Ovary (tissue), 3 donors: ENCODE measurements around the gene VAC14.

Experiments
- EP300 ChIP-seq: sonication (generic); formaldehyde crosslinking; IDR thresholded peaks from one replicate; pipeline ENCODE4 v1.6.1; 2017; ENCODE audit warnings: antibody characterized with exemption
- POLR2A ChIP-seq: fragments of 450-650 bp; IDR thresholded peaks from one replicate; pipeline ENCODE4 v1.6.1; 2017; ENCODE audit warnings: antibody characterized with exemption, mild to moderate bottlenecking, moderate library complexity
- TF ChIP-seq, protein P1 (sequence below), 3 donors: fragments of 450-650 bp in 2 of 3; fragments of 200-600 bp in 1 of 3; IDR thresholded peaks; one replicate each; pipeline versions ENCODE4 v1.5.1 to v1.8.0; 2016 to 2022; ENCODE audit warnings: antibody characterized with exemption in 3 of 3, mild to moderate bottlenecking in 1 of 3
- donor health status: DM: no; HTN: no; CAD: no.

DNA sequence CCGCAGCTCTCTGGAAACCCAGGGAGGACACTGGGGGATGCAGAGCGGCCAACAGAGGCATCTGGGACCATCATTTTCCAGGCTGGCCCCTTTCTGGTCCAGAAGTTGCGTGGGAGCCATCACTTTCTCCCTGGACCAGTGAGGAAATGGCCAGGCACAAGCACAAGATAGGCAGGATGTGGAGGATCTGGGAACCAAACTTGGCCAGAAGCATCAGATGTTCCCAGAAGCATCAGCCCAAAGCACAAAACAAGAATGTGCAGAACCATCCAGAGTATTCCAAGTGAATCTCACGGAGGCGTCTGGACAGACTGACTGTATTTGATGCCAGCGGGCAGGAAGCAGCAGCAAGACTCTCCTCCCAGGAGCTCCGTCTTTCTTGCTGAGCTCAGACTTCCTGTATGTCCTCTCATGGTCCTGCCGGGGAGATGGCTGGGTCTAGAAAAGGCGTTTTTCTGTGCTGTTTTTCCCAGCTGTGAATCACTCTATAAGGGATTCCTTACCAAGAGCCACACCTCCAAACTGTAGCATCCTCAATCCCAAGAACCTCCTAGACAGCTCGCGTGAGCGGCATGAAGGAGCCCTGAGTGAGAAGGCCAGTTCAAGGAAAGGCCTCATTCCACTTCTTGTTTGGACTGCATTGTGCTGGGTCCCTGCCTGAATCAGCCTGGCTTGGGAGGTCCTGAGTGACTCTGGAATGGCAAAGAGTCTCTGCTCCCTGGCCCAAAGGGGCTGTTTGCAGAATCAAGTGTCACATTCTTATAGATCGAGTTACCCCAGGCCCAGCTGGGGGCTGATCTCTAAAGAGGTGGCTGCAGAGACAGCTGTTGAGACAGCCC lies 65.6 kb downstream of the VAC14 start:
- TF ChIP-seq, protein P1, sequence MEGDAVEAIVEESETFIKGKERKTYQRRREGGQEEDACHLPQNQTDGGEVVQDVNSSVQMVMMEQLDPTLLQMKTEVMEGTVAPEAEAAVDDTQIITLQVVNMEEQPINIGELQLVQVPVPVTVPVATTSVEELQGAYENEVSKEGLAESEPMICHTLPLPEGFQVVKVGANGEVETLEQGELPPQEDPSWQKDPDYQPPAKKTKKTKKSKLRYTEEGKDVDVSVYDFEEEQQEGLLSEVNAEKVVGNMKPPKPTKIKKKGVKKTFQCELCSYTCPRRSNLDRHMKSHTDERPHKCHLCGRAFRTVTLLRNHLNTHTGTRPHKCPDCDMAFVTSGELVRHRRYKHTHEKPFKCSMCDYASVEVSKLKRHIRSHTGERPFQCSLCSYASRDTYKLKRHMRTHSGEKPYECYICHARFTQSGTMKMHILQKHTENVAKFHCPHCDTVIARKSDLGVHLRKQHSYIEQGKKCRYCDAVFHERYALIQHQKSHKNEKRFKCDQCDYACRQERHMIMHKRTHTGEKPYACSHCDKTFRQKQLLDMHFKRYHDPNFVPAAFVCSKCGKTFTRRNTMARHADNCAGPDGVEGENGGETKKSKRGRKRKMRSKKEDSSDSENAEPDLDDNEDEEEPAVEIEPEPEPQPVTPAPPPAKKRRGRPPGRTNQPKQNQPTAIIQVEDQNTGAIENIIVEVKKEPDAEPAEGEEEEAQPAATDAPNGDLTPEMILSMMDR (IDR thresholded peaks at IDR 0.05), result no peak
- TF ChIP-seq POLR2A, result no peak
- no peak for TF ChIP-seq EP300
